Chondrocyte (in vitro differentiated cells): ENCODE measurements around the gene GNAT1. TPM values are rescaled to one million over a fixed set of nuclear protein-coding genes. Genes with fewer than 3 reads are reported as not detected.

Source experiments
- DNase-seq: peaks from one replicate; pipeline ENCODE4 v3.0.0; 2021; ENCODE audit warnings: mixed read lengths, low spot score
- H3K27ac Mint-ChIP-seq: one replicate; pipeline ENCODE4 v1.8.0; 2021; ENCODE audit warnings: mild to moderate bottlenecking, moderate library complexity, mixed read lengths; ENCODE audit not compliant: unreplicated experiment
- H3K27me3 Mint-ChIP-seq: 2 replicates; pipeline ENCODE4 v1.8.0; 2021; ENCODE audit warnings: low read depth, mixed read lengths
- H3K36me3 Mint-ChIP-seq: 2 replicates; pipeline ENCODE4 v1.8.0; 2021; ENCODE audit warnings: low read depth, mixed read lengths
- H3K4me1 Mint-ChIP-seq: 2 replicates; pipeline ENCODE4 v1.8.0; 2021; ENCODE audit warnings: low read depth, mild to moderate bottlenecking, mixed read lengths
- H3K4me3 Mint-ChIP-seq: one replicate; pipeline ENCODE4 v1.8.0; 2021; ENCODE audit warnings: mild to moderate bottlenecking, moderate library complexity, mixed read lengths; ENCODE audit not compliant: unreplicated experiment
- H3K9me3 Mint-ChIP-seq: 2 replicates; pipeline ENCODE4 v1.8.0; 2021; ENCODE audit warnings: low read depth, mixed read lengths
- CTCF ChIP-seq: fragments of 200-600 bp; sonication (generic); IDR thresholded peaks from 2 replicates; pipeline ENCODE4 v1.5.0; 2021; ENCODE audit warnings: antibody characterized with exemption, mild to moderate bottlenecking, moderate library complexity
- total RNA-seq: library from RNA; stranded (reverse); gene quantifications from 3 replicates; pipeline ENCODE4 v1.2.1, GENCODE V29; 2021

GNAT1 gene
- total RNA-seq, 1 donor from 2014 or later, result not detected

GRCh38 chr3:50230794-50231125, 39.4 kb downstream of the GNAT1 start:
- H3K9me3 Mint-ChIP-seq, result no peaks in the 10 kb centered on the region
- H3K4me3 Mint-ChIP-seq, result no peak overlapping the region
- peaks cover 27% of the 10 kb centered on the region for H3K4me1 Mint-ChIP-seq
- H3K27ac Mint-ChIP-seq, result no peak overlapping the region
- no peak for TF ChIP-seq CTCF
- DNase-seq, result no peak
- no peaks in the 10 kb centered on the region for H3K27me3 Mint-ChIP-seq
- no peaks in the 10 kb centered on the region for H3K36me3 Mint-ChIP-seq

- Mint-ChIP-seq H3K27ac (no peak overlapping the region), H3K36me3 (peaks cover 2% of the 10 kb centered on the region), H3K4me1 (peaks cover 21% of the 10 kb centered on the region), H3K9me3 (no peaks in the 10 kb centered on the region), H3K4me3 (no peak overlapping the region), H3K27me3 (no peaks in the 10 kb centered on the region)
- no peak for TF ChIP-seq CTCF
- DNase-seq, result no peak
These were observed 40.2 kb downstream of the GNAT1 start for GRCh38 chr3:50231581-50231980.

- no peak for TF ChIP-seq CTCF
- Mint-ChIP-seq H3K36me3 (peaks cover 2% of the 10 kb centered on the region), H3K9me3 (no peaks in the 10 kb centered on the region), H3K27ac (no peak overlapping the region), H3K4me1 (peaks cover 16% of the 10 kb centered on the region), H3K4me3 (no peak overlapping the region), H3K27me3 (no peaks in the 10 kb centered on the region)
- DNase-seq, result no peak
These were observed 40.9 kb downstream of the GNAT1 start for GRCh38 chr3:50232303-50232702.

- DNase-seq, result no peak
- peaks cover 12% of the 10 kb centered on the region for H3K4me1 Mint-ChIP-seq
- H3K36me3 Mint-ChIP-seq, result peaks cover 2% of the 10 kb centered on the region
- peak overlapping the region; percentile 22 for H3K27ac Mint-ChIP-seq
- H3K4me3 Mint-ChIP-seq, result no peak overlapping the region
- no peaks in the 10 kb centered on the region for H3K9me3 Mint-ChIP-seq
- no peaks in the 10 kb centered on the region for H3K27me3 Mint-ChIP-seq
- TF ChIP-seq CTCF, result no peak
These were observed 41.8 kb downstream of the GNAT1 start for GRCh38 chr3:50233176-50233575.

GRCh38 chr3:50235716-50236483, 44.5 kb downstream of the GNAT1 start, which contains the start of gene GNAI2:
Gene GNAI2 (plus strand): TSS chr3:50236204. CDS start chr3:50236336, 132 bp downstream.
- H3K4me1 Mint-ChIP-seq, result peaks cover 30% of the 10 kb centered on the region
- peak; percentile 99 for DNase-seq
- H3K27ac Mint-ChIP-seq, result peak within 1 kb of the TSS; percentile 95
- no peaks in the 10 kb centered on the region for H3K27me3 Mint-ChIP-seq
- peak within 1 kb of the TSS; percentile 98 for H3K4me3 Mint-ChIP-seq
- TF ChIP-seq CTCF, result no peak
- peaks cover 2% of the 10 kb centered on the region for H3K36me3 Mint-ChIP-seq
- no peaks in the 10 kb centered on the region for H3K9me3 Mint-ChIP-seq
